Stimulated activated CD8-positive, alpha-beta memory T cell treated with anti-CD3 and anti-CD28 coated beads, Interleukin-15, amount 100 ng/mL, for 48 hours (primary cell): Measurements from ENCODE around the gene PPP1R16B.

ENCODE experiments used
- DNase-seq, 2 donors: peaks; one replicate each; pipeline ENCODE4 v3.0.0-alpha.2; 2020; ENCODE audit warnings: low read depth in 2 of 2

Gene PPP1R16B

GRCh38 chr20:38895098-38895949 lies 89.8 kb downstream of the PPP1R16B start:
- DNase-seq: no peak

- no peak for DNase-seq
Measured at GRCh38 chr20:38896009-38896594, 90.6 kb downstream of the PPP1R16B start.

GRCh38 chr20:38897267-38897666 lies 91.8 kb downstream of the PPP1R16B start:
- DNase-seq: no peak

GRCh38 chr20:38900606-38901005 lies 95.1 kb downstream of the PPP1R16B start:
- DNase-seq: no peak

- DNase-seq: no peak
Measured at GRCh38 chr20:38902601-38903000, 97.1 kb downstream of the PPP1R16B start.

- DNase-seq: no peak
Measured at GRCh38 chr20:38903335-38903734, 97.8 kb downstream of the PPP1R16B start.

GRCh38 chr20:38905375-38905774 lies 99.9 kb downstream of the PPP1R16B start:
- DNase-seq: no peak

- DNase-seq: no peak
Measured at GRCh38 chr20:38907918-38908677, 102.6 kb downstream of the PPP1R16B start.

GRCh38 chr20:38915355-38915754 lies 109.9 kb downstream of the PPP1R16B start:
- no peak for DNase-seq

- no peak for DNase-seq
Measured at GRCh38 chr20:38917657-38918056, 112.2 kb downstream of the PPP1R16B start.

- no peak for DNase-seq
Measured at GRCh38 chr20:38918172-38918571, 112.7 kb downstream of the PPP1R16B start.

- no peak for DNase-seq
Measured at GRCh38 chr20:38919683-38920082, 114.2 kb downstream of the PPP1R16B start.

GRCh38 chr20:38920411-38920810 lies 114.9 kb downstream of the PPP1R16B start:
- no peak for DNase-seq

- no peak for DNase-seq
Measured at GRCh38 chr20:38920851-38921250, 115.4 kb downstream of the PPP1R16B start.

GRCh38 chr20:38924718-38925117 lies 119.2 kb downstream of the PPP1R16B start:
- no peak for DNase-seq

- DNase-seq: peak; percentile 96 to 97
Measured at GRCh38 chr20:38926142-38926933, 120.8 kb downstream of the PPP1R16B start, which contains the start of gene FAM83D. TSS of gene FAM83D (plus strand) at chr20:38926417. CDS start at chr20:38926443, 26 bp downstream.

- DNase-seq: no peak
Measured at GRCh38 chr20:38926934-38927616, 121.6 kb downstream of the PPP1R16B start.

GRCh38 chr20:38927902-38928578 lies 122.5 kb downstream of the PPP1R16B start:
- DNase-seq: no peak

GRCh38 chr20:38930242-38930569 lies 124.7 kb downstream of the PPP1R16B start:
- no peak for DNase-seq

GRCh38 chr20:38931984-38932383 lies 126.5 kb downstream of the PPP1R16B start:
- DNase-seq: no peak
